ENCODE results near the gene PROSER3.

PROSER3 gene

GRCh38 chr19:35739275-35740107 lies 18.5 kb upstream of the PROSER3 start:
- no peak for DNase-seq

GRCh38 chr19:35740108-35740422 lies 17.9 kb upstream of the PROSER3 start:
- DNase-seq, result no peak

- peak; percentile 96 to 98 for DNase-seq
Measured at GRCh38 chr19:35740423-35741202, 17.4 kb upstream of the PROSER3 start.

- DNase-seq, result no peak
Measured at GRCh38 chr19:35741203-35741515, 16.8 kb upstream of the PROSER3 start.

- DNase-seq, result no peak
Measured at GRCh38 chr19:35742121-35742724, 15.8 kb upstream of the PROSER3 start, which contains the start of gene IGFLR1. TSS of gene IGFLR1 (minus strand) at chr19:35742452. CDS start at chr19:35741180, 1,272 bp downstream.

- DNase-seq, result no peak
Measured at GRCh38 chr19:35743640-35744429, 14.1 kb upstream of the PROSER3 start.

- DNase-seq, result peak; percentile 91 to 97
Measured at GRCh38 chr19:35744430-35745327, 13.3 kb upstream of the PROSER3 start.

- peak; percentile 99 to 100 for DNase-seq
Measured at GRCh38 chr19:35745328-35746086, 12.5 kb upstream of the PROSER3 start, which contains the start of the genes PSENEN and U2AF1L4. TSS of gene PSENEN (plus strand) at chr19:35745651. CDS start at chr19:35745931, 280 bp downstream. TSS of gene U2AF1L4 (minus strand) at chr19:35745418. CDS start at chr19:35745391, 27 bp downstream.

- DNase-seq, result no peak
Measured at GRCh38 chr19:35746087-35746462, 11.9 kb upstream of the PROSER3 start.

GRCh38 chr19:35746531-35746930 lies 11.4 kb upstream of the PROSER3 start:
- DNase-seq, result no peak

- DNase-seq, result peak; percentile 99 to 100
Measured at GRCh38 chr19:35748106-35749020, 9.6 kb upstream of the PROSER3 start, which contains the start of gene LIN37. TSS of gene LIN37 (plus strand) at chr19:35748576. CDS start at chr19:35748725, 149 bp downstream.

- no peak for DNase-seq
Measured at GRCh38 chr19:35750167-35750566, 7.8 kb upstream of the PROSER3 start.

GRCh38 chr19:35751839-35752745 lies 5.9 kb upstream of the PROSER3 start:
- no peak for DNase-seq

- no peak for DNase-seq
Measured at GRCh38 chr19:35752746-35753350, 5.1 kb upstream of the PROSER3 start.

- DNase-seq, result no peak
Measured at GRCh38 chr19:35753634-35754369, 4.2 kb upstream of the PROSER3 start.

- DNase-seq, result no peak
Measured at GRCh38 chr19:35754370-35755130, 3.4 kb upstream of the PROSER3 start.

- DNase-seq, result no peak
Measured at GRCh38 chr19:35755131-35755549, 2.8 kb upstream of the PROSER3 start.
